ENCODE data around the gene SLC17A7. TPM values are rescaled to one million over a fixed set of nuclear protein-coding genes. Genes with fewer than 3 reads are reported as not detected.
A peak's percentile ranks its signal among the peaks of the same experiment; 100 is the strongest.

The SLC17A7 gene
- total and polyA plus RNA-seq, 2 of the 8 experiments (the other 6 are each of a cell fraction or from before 2014, with no cell fraction given), result 2.7 to 3.0 TPM

GRCh38 chr19:49450405-49450804, 9.1 kb upstream of the SLC17A7 start:
- Histone ChIP-seq H3K9ac (replicated peaks in 1 of 4; ENCODE audit: extremely low read depth in 1 of 4, low read depth in 3 of 4, low read length in 3 of 4) (no peak overlapping the region; a peak in 1 of 7 replicates), H2AFZ (ENCODE audit: low read length) (no peak overlapping the region)
- no peak for TF ChIP-seq SIX5 (IDR thresholded peaks at IDR 0.05; ENCODE audit: low read depth, low read length)
- TF ChIP-seq POU5F1 (IDR thresholded peaks at IDR 0.05; ENCODE audit: low read depth, low read length), result no peak
- no peak for TF ChIP-seq MAFK (IDR thresholded peaks at IDR 0.05; ENCODE audit: low read depth, low read length)
- no peak for TF ChIP-seq E2F6 (IDR thresholded peaks at IDR 0.05)
- TF ChIP-seq RNF2 (IDR thresholded peaks at IDR 0.05; ENCODE audit: borderline replicate concordance, low read depth, low read length, missing control alignments, poor library complexity, severe bottlenecking), result no peak
- no peak for TF ChIP-seq ATF2 (IDR thresholded peaks at IDR 0.05; ENCODE audit: low read length)
- TF ChIP-seq NANOG (IDR thresholded peaks at IDR 0.05; ENCODE audit: insufficient read depth, low read depth, low read length, poor library complexity, severe bottlenecking), result no peak
- no peak for TF ChIP-seq EP300 (IDR thresholded peaks at IDR 0.05; ENCODE audit: borderline replicate concordance in 1 of 2, low read depth in 2 of 2, low read length in 2 of 2)
- TF ChIP-seq EZH2 (IDR thresholded peaks at IDR 0.05; ENCODE audit: low read depth, low read length, severe bottlenecking), result no peak
- no peak for TF ChIP-seq CHD2 (IDR thresholded peaks at IDR 0.05; ENCODE audit: low read length)

More at GRCh38 chr19:49450405-49450804, 9.1 kb upstream of the SLC17A7 start:
- Histone ChIP-seq H4K91ac (replicated peaks; ENCODE audit: insufficient read length, low read length) (no peak overlapping the region), H4K8ac (ENCODE audit: extremely low read depth, insufficient read depth, low read length) (peak overlapping the region; percentile 76; the same call in 1 of the 2 replicates), H3K4ac (replicated peaks; ENCODE audit: insufficient read length, low read depth, low read length) (peak overlapping the region; percentile 47), H3K56ac (replicated peaks; ENCODE audit: insufficient read length, low read depth, low read length) (no peak overlapping the region), H4K20me1 (replicated peaks in 1 of 2; ENCODE audit: control insufficient read depth in 1 of 2, insufficient read depth in 2 of 2, low read length in 2 of 2) (peaks cover 9 to 15% of the 10 kb centered on the region in 2 experiments), H2BK120ac (replicated peaks; ENCODE audit: low read depth, low read length) (no peak overlapping the region), H4K5ac (ENCODE audit: insufficient read length, low read depth, low read length) (no peak overlapping the region), H3K4me1 (replicated peaks in 1 of 4; ENCODE audit: control insufficient read depth in 3 of 4, insufficient read depth in 4 of 4, low read length in 3 of 4) (peaks cover 0 to 14% (median 10%) of the 10 kb centered on the region in 4 experiments; a peak in 6 of 7 replicates), H3K79me1 (ENCODE audit: low read depth, low read length) (peaks cover 2% of the 10 kb centered on the region), H3K23ac (ENCODE audit: insufficient read length) (no peak overlapping the region), H3K4me2 (ENCODE audit: insufficient read depth in 1 of 2, low read depth in 2 of 2, low read length in 2 of 2) (peak overlapping the region; percentile 63 to 66), H3K18ac (ENCODE audit: extremely low read depth, low read length) (no peak overlapping the region), H3K14ac (ENCODE audit: insufficient read length) (no peak overlapping the region), H3K27ac (ENCODE audit: low read depth, low read length) (no peak overlapping the region), H3K36me3 (ENCODE audit: control insufficient read depth in 2 of 4, insufficient read depth in 4 of 4, low read length in 3 of 4) (peaks cover 11 to 17% (median 12%) of the 10 kb centered on the region in 4 experiments; a peak in 6 of 8 replicates), H2BK12ac (ENCODE audit: low read depth, low read length) (no peak overlapping the region), H2BK15ac (ENCODE audit: low read length) (no peak overlapping the region), H3K9me3 (ENCODE audit: insufficient read depth in 2 of 2, low read depth in 1 of 2, low read length in 1 of 2) (no peaks in the 10 kb centered on the region), H2BK20ac (ENCODE audit: low read length) (no peak overlapping the region), H3K27me3 (replicated peaks in 1 of 4; ENCODE audit: control insufficient read depth in 3 of 4, extremely low read depth in 1 of 4, insufficient read depth in 3 of 4, low read length in 3 of 4) (no peaks in the 10 kb centered on the region), H3K23me2 (ENCODE audit: low read depth, low read length) (peaks cover 4% of the 10 kb centered on the region), H2BK5ac (ENCODE audit: low read depth, low read length) (0 out of 2 replicates have a peak overlapping the region, but pooled peaks have one; percentile 24), H3K4me3 (ENCODE audit: extremely low read depth in 1 of 4, insufficient read depth in 2 of 4, low read depth in 3 of 4, low read length in 4 of 4) (peak overlapping the region; percentile 18 to 94 (median 55); a peak in 7 of 8 replicates), H3K79me2 (ENCODE audit: control insufficient read depth in 1 of 2, insufficient read depth in 2 of 2, low read length in 2 of 2) (peaks cover 0 to 23% of the 10 kb centered on the region in 2 experiments; a peak in 2 of 4 replicates), H2AK5ac (ENCODE audit: low read depth, low read length) (no peak overlapping the region)
- ChIA-PET POLR2A (ENCODE audit: partially characterized antibody) (interaction anchor here (0.6 to 4.6 kb wide), 8 partner anchors 9 to 309 kb away, joined by 3 to 29 read pairs (median 4); partner anchors contain the start of genes FLT3LG, RPS11 and TEAD2), CTCF (ENCODE audit: partially characterized antibody) (interaction anchor here (0.7 to 3.7 kb wide), 2 partner anchors 10 to 19 kb away, joined by 3 to 15 read pairs; partner anchors contain the start of gene SLC17A7)
- WGBS, 2 experiments (ENCODE audit: extremely low coverage in 1 of 2, insufficient coverage in 1 of 2, insufficient read length in 1 of 2, insufficient replicate concordance in 2 of 2, low coverage in 1 of 2, low lambda C conversion rate in 2 of 2, missing lambda C conversion rate in 1 of 2), result 89% methylated on average over 6 of the region's 7 CpGs; no CpG with 5 or more reads in 1 of the 2 experiments
- no peak for FAIRE-seq
- no peak for DNase-seq (ENCODE audit: low read depth in 1 of 2, low spot score in 2 of 2)
